DND-41 (cell line): ENCODE measurements around the gene RELN.

ENCODE experiments used
- CTCF ChIP-seq: IDR thresholded peaks from 2 replicates; pipeline ENCODE4 v1.5.1; 2012; ENCODE audit warnings: borderline replicate concordance, low read length, moderate library complexity, mild to moderate bottlenecking; ENCODE audit not compliant: poor library complexity, severe bottlenecking; ENCODE audit errors: extremely low read depth
- EZH2 ChIP-seq: IDR thresholded peaks from 3 replicates; pipeline ENCODE4 v1.6.1; 2012; ENCODE audit warnings: borderline replicate concordance, low read depth, mild to moderate bottlenecking, moderate library complexity, low read length, inconsistent platforms; ENCODE audit not compliant: severe bottlenecking

GRCh38 chr7:103867874-103868273 lies 121.6 kb downstream of the RELN start:
- TF ChIP-seq CTCF (no peak), EZH2 (no peak)
